ENCODE results near the gene TMEM248. TPM values are rescaled to one million over a fixed set of nuclear protein-coding genes. Genes with fewer than 3 reads are reported as not detected.

Gene TMEM248
- total and polyA plus RNA-seq, 2 experiments from 2014 or later = 40.2 to 73.7 TPM

Small RNAs within 50 kb of the gene (small RNA-seq; reads per million reads assigned to genes)
- gene RF00017 (ENCODE audit: low replicate concordance) (not detected), gene RN7SL43P (ENCODE audit: low replicate concordance) (not detected), gene RNU6-1254P (ENCODE audit: low replicate concordance) (not detected)

Other genes starting within 250 kb of the TMEM248 start
- 15.7 and 17.5 TPM in 2 replicates for gene RABGEF1, start 180.5 kb upstream of the TMEM248 start, total RNA-seq (2014; rRNA removed; shearing (Covaris generic))
- gene RABGEF1, start 180.5 kb upstream of the TMEM248 start, polyA plus RNA-seq (2016; fragmentation: Nextera tagmentation; extraction: Ambion mirVana) = 12.3 and 14.7 TPM in 2 replicates
- gene SBDS, start 74.4 kb downstream of the TMEM248 start, total RNA-seq (2014; rRNA removed; shearing (Covaris generic)) = 14.4 and 20.5 TPM in 2 replicates
- 32.7 and 34.4 TPM in 2 replicates for gene SBDS, start 74.4 kb downstream of the TMEM248 start, polyA plus RNA-seq (2016; fragmentation: Nextera tagmentation; extraction: Ambion mirVana)
- gene TYW1, start 75.6 kb downstream of the TMEM248 start, total RNA-seq (2014; rRNA removed; shearing (Covaris generic)) = 18.1 and 20.7 TPM in 2 replicates
- gene TYW1, start 75.6 kb downstream of the TMEM248 start, polyA plus RNA-seq (2016; fragmentation: Nextera tagmentation; extraction: Ambion mirVana) = 13.8 and 15.2 TPM in 2 replicates